GM12874 (cell line): Measurements from ENCODE around the gene TAF1C.

Experiments
- CTCF ChIP-seq: IDR thresholded peaks from 2 replicates; pipeline ENCODE4 v1.5.1; 2011; ENCODE audit warnings: low read depth, mild to moderate bottlenecking, control low read depth, low read length, moderate library complexity; ENCODE audit not compliant: insufficient read depth

The TAF1C gene

GRCh38 chr16:84228256-84228838 is 41.5 kb upstream of the TAF1C start:
- no peak for TF ChIP-seq CTCF

- no peak for TF ChIP-seq CTCF
Observed at GRCh38 chr16:84227548-84227947, 40.7 kb upstream of the TAF1C start.

- no peak for TF ChIP-seq CTCF
Observed at GRCh38 chr16:84226026-84226425, 39.2 kb upstream of the TAF1C start.

- TF ChIP-seq CTCF: no peak
Observed at GRCh38 chr16:84225571-84225970, 38.7 kb upstream of the TAF1C start.

- no peak for TF ChIP-seq CTCF
Observed at GRCh38 chr16:84225126-84225525, 38.3 kb upstream of the TAF1C start.

- no peak for TF ChIP-seq CTCF
Observed at GRCh38 chr16:84224554-84224953, 37.7 kb upstream of the TAF1C start.

- no peak for TF ChIP-seq CTCF
Observed at GRCh38 chr16:84223456-84223855, 36.6 kb upstream of the TAF1C start.
